Astrocyte (in vitro differentiated cells and primary cell): ENCODE results near the gene PI4KA.

Source experiments
- EZH2 ChIP-seq: IDR thresholded peaks from 2 replicates; pipeline ENCODE4 v1.6.1; 2012; ENCODE audit warnings: mild to moderate bottlenecking, low read length, inconsistent platforms; ENCODE audit not compliant: insufficient read depth
- TF ChIP-seq, protein P1 (sequence below): IDR thresholded peaks from 2 replicates; pipeline ENCODE4 v1.5.1; 2011; ENCODE audit warnings: low read depth, mild to moderate bottlenecking, inconsistent platforms, low read length, moderate library complexity; ENCODE audit not compliant: insufficient read depth

DNA sequence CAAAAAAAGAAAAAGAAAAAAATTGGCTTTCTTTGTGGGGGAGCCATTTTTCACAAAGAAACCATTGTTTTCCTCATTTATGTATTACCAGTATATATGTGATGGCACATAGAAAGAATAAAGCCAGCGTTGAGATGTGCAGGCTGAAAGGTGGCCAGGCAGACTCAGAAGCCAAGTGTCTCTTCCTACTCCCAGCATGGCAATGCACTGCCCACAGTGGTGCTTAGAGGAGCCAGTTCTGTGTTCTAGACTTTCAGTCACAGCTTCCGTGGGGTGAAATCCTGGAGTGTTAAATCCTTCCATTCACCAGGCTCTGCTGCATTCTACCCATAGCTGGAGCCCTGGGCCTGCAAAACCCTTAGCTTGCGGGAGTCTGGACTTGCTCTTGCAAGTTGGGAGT lies 19.1 kb upstream of the PI4KA start:
- TF ChIP-seq, protein P1, sequence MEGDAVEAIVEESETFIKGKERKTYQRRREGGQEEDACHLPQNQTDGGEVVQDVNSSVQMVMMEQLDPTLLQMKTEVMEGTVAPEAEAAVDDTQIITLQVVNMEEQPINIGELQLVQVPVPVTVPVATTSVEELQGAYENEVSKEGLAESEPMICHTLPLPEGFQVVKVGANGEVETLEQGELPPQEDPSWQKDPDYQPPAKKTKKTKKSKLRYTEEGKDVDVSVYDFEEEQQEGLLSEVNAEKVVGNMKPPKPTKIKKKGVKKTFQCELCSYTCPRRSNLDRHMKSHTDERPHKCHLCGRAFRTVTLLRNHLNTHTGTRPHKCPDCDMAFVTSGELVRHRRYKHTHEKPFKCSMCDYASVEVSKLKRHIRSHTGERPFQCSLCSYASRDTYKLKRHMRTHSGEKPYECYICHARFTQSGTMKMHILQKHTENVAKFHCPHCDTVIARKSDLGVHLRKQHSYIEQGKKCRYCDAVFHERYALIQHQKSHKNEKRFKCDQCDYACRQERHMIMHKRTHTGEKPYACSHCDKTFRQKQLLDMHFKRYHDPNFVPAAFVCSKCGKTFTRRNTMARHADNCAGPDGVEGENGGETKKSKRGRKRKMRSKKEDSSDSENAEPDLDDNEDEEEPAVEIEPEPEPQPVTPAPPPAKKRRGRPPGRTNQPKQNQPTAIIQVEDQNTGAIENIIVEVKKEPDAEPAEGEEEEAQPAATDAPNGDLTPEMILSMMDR: no peak
- TF ChIP-seq EZH2: no peak
